Stimulated activated CD8-positive, alpha-beta memory T cell treated with anti-CD3 and anti-CD28 coated beads, Interleukin-12 subunit alpha, Interleukin-12 subunit beta, amount 100 ng/mL, for 4 hours (primary cell): Measurements from ENCODE around the gene MAP4K3.

ENCODE experiments used
- DNase-seq: peaks from one replicate; pipeline ENCODE4 v3.0.0-alpha.2; 2020; ENCODE audit warnings: low read depth

The MAP4K3 gene

GRCh38 chr2:39443009-39443408 is 5.9 kb upstream of the MAP4K3 start:
- DNase-seq = no peak

- peak; percentile 2 for DNase-seq
Measured at GRCh38 chr2:39437522-39438296, 624 bp upstream of the MAP4K3 start.

GRCh38 chr2:39435741-39436591 is 1.1 kb downstream of the MAP4K3 start:
- DNase-seq = no peak

GRCh38 chr2:39435234-39435633 is 1.9 kb downstream of the MAP4K3 start:
- no peak for DNase-seq

GRCh38 chr2:39434233-39434897 is 2.7 kb downstream of the MAP4K3 start:
- DNase-seq = no peak

- DNase-seq = no peak
Measured at GRCh38 chr2:39433586-39434195, 3.4 kb downstream of the MAP4K3 start.

- DNase-seq = no peak
Measured at GRCh38 chr2:39432701-39433100, 4.4 kb downstream of the MAP4K3 start.

- no peak for DNase-seq
Measured at GRCh38 chr2:39431592-39432316, 5.3 kb downstream of the MAP4K3 start.

- DNase-seq = no peak
Measured at GRCh38 chr2:39429746-39430145, 7.3 kb downstream of the MAP4K3 start.

GRCh38 chr2:39424951-39425350 is 12.1 kb downstream of the MAP4K3 start:
- no peak for DNase-seq

GRCh38 chr2:39422700-39423099 is 14.4 kb downstream of the MAP4K3 start:
- DNase-seq = no peak

GRCh38 chr2:39421354-39421753 is 15.7 kb downstream of the MAP4K3 start:
- DNase-seq = no peak

GRCh38 chr2:39419282-39420223 is 17.5 kb downstream of the MAP4K3 start:
- DNase-seq = no peak

- no peak for DNase-seq
Measured at GRCh38 chr2:39418491-39418890, 18.6 kb downstream of the MAP4K3 start.

- DNase-seq = no peak
Measured at GRCh38 chr2:39416140-39416539, 20.9 kb downstream of the MAP4K3 start.

- DNase-seq = no peak
Measured at GRCh38 chr2:39413063-39413737, 23.9 kb downstream of the MAP4K3 start.

- no peak for DNase-seq
Measured at GRCh38 chr2:39411181-39411944, 25.7 kb downstream of the MAP4K3 start.

- DNase-seq = no peak
Measured at GRCh38 chr2:39409697-39410389, 27.2 kb downstream of the MAP4K3 start.
